Activated naive CD4-positive, alpha-beta T cell treated with anti-CD3 and anti-CD28 coated beads, Interleukin-2, amount 50 U/mL, for 16 hours (primary cell): ENCODE results near the gene FAM78B.

ENCODE experiments used
- DNase-seq: peaks from one replicate; pipeline ENCODE4 v3.0.0-alpha.2; 2020

The FAM78B gene, protein sequence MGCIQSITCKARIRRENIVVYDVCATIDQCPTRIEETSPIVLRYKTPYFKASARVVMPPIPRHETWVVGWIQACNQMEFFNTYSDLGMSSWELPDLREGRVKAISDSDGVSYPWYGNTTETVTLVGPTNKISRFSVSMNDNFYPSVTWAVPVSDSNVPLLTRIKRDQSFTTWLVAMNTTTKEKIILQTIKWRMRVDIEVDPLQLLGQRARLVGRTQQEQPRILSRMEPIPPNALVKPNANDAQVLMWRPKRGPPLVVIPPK

DNA sequence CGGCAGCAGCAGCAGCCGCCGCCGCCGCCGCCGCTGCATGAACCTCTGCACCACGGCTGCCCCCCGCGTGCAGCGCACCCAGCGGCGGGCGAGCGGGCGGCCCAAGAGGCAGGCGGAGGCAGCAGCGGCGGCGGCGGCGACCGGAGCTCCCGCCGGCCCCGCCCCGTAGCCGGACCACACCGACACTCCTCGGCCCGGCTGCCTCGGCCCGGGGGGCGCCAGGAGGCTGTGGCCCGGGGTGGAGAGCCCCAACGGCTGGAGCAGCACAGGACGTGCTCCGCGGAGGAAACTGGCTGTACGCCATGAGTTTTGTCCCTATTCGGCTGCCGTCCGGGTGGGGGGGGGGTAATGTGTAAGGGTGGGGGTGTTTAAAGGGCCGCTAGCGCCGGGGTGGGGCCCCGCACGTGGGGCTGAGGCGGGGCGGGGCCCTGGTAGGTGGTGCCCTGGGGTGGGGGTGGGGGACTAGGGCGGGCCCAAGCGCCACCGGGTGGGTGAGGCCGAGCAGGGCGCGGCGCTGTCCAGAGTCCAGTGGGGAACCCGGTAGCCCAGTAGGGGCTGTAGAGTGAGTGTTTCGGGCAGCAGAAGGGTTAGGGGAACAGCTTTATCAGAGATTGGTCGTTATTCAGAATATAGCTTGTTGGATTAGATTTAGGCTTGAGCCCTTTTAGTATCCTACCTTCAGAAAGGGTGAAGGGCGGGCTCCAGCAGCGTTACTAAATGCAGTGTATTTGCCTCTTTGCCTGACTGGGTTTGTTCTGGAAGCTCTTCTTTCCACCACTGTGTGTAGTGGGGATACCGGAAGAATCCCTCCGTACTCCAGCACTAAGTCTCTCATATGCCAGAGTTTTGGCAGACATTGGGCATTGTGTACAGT, at the start of gene FAM78B:
TSS of gene FAM78B (minus strand) at position 304 of the 874 bp plus-strand sequence. CDS start 753 bp downstream, outside the sequence.
- peak; percentile 49 for DNase-seq

DNA sequence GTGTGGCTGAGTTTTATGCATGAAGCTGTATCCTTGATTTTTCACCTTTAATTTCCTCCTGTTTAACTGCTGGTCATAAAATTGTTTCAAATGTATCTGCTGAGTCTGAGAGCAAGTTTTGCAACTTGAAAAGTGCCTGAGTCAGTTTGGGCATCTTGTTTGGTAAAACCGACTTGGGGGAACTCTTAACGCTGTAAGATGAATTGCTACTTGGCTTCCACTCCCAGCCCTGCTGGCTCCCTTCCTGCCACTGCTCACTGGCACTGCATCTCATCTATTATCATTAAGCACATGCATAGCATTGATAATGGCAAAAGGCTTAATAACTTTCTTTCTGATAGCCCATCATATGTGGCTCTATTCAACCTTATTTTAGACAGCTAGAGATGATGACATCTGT, 35.7 kb upstream of the FAM78B start:
- no peak for DNase-seq

DNA sequence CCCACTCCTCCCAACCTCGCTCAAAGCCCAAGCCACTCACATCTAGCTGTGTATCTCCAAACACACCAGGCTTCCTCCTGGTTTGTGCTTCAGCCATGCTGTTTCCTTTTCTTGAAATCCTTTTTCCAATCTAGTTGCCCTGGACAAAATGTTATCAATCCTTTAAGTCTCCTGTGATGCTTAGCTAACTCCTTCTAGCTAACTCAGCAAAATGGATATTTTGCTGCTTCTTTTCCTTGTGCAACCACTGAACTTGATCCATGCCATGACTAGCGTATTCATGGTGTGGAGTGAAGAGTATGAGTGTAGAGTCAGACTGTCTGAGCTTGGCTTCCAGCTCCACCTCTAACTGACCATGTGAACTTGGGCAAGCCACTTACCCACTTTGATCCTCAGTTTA, 33.9 kb upstream of the FAM78B start:
- no peak for DNase-seq

DNA sequence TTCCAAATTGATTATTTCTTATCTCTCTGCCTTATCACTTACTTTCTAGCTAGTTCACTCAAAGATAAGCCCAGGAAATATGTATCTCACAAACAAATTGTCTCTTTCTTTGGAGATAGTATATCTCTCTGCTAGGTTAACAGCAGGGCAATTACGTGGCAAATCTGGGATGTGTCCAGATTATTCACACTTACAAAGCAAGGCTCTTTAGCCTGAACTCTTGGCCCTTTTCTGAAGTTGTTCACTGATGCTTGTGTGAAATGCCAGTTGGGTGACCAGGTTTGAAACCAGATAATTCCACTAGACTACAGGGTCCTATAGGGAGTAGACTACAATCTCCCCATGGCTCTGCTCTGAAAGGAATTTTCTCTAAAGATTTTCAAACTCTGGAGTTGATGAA, 30.8 kb upstream of the FAM78B start:
- no peak for DNase-seq

DNA sequence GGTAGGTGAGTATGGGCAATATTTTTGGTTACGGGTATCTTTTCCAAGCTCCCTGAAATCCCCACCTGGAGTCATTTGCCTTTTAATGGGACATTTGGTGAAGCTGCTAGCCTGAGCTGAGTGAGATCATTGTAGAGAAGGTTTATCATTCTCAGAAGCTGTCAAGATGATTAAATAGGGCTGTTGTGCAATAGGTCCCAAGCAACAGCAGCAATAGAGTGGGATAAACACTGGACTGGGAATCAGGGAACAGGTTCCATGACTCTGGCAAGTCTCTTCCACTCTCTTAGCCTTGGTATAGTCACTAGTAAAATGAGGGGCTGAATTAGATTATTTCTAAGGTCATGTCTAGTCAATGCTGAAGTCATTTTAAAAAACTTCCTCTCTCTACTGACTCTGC, 30.3 kb upstream of the FAM78B start:
- no peak for DNase-seq

DNA sequence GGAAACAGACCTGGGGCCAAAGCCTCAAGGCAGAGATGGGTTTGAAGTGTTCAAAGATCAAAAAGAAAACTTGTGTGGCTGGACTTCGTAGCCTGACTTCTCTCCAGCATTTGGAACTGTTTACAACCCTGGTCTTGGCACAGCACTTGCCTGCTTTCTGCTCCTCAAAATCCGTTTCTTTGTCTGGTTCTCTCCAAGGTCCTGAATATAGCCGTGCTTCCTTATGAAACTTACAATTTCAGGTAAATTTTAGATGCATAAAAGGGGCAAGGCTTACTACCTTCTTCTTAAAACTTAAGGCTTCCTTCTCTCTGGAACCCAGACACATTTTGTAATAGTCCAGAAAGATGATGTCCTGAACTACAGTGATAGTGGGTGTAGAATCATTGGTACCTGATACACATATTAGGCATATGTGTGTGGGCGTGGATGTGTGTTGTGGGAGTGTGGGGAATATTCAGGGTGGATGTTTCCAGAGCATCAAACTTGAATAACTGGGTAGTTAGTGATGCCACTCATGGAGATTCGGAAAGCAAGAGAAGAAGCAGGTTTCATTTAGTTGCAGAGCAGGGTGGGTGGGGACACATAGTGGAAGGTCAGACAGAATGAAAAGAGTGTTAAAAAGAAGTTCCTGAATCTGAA, 26.4 kb upstream of the FAM78B start:
- no peak for DNase-seq

DNA sequence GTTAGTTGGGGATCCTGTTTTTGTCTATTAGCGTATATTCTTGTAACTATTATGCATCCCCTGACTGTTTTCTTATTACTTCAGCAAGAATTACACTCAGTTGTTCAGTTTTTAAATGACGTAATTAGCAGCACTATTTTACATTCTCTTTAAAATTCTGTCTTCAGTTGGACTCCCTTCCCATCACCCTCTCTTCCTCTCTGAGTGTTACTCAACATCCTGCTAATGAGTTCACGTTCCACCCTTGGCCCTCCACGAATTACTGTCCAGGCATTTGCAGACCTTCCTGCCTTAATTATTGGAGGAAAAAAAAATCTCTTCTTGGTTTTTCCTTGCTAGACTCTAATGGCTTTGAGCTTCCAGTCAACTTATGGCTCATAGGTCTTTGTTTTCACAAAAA, 23.6 kb upstream of the FAM78B start:
- DNase-seq = no peak

DNA sequence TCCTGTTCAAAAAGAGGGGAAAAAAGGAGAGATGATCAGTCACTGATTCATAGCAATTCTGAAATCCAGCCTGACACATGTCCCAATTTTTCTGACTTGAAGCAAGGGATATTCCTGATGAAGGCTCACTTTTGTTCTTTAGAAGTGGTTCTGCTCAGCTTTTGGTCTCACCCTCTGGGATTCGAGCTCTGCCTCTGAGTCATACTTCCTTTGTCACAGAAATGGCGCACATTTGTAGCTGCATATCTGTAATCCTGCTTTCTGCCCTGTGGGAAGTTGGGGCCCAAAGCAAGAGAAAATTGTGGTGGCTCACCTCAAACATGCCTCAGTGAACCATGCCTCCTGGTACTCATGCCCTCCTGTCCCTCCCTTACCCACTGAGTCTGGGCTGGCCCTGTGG, 22.3 kb upstream of the FAM78B start:
- no peak for DNase-seq

DNA sequence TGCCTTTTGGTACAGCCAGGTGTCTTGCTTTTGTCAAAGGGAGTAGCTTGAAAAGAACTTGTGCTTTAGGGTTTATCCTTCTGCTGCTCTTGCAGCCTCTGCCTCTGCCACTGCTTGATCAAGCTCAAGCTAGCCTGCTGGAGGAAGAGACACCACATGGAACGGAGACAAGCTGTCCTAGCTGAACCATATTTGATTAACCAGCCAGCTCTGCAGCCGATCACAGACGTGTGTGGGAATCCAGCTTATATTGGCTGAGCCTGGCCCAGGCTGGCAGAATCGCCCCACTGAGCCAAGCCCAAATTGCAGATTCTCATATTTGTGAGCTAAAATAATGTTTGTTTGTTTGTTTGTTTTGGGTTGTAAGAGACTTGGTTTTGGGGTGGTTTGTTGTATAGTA, 18.7 kb upstream of the FAM78B start:
- no peak for DNase-seq

DNA sequence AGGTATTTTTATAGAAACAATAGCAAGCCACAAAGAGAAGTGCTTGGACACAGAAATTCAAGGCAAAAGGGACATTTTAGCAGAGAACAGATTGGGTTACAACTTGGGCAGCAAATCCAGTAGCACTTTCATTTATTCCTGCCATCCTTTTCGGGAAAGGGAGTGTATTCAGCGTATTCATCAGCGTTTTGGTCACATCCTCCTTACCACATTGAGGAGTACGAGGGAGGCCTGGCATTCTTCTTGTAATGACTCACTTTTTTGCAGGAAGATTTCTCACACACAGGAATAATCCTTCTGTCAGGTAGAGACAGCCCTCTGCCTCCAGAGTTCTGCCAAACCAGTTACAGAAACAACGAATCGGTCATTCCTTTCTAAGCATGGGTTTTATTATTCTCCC, 18.1 kb upstream of the FAM78B start:
- no peak for DNase-seq

DNA sequence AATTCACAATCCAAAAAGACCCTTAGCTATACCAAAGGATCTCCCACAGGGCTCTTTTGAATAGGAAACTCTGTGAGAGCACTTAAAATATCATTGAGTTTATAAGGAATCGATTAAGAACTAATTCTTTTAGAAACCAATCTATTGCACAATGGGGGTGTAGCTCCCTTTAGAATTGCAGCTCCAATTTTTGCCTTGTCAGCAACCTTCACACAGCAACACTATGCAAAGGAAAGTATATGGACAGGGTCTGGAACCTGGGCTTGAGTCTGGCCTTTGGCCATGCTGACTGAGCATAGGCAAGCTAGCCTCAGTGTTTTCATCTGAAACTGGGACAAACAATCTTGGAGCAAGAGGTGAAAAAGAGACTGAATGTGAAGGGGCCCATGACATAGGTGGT, 17.2 kb upstream of the FAM78B start:
- DNase-seq = no peak

DNA sequence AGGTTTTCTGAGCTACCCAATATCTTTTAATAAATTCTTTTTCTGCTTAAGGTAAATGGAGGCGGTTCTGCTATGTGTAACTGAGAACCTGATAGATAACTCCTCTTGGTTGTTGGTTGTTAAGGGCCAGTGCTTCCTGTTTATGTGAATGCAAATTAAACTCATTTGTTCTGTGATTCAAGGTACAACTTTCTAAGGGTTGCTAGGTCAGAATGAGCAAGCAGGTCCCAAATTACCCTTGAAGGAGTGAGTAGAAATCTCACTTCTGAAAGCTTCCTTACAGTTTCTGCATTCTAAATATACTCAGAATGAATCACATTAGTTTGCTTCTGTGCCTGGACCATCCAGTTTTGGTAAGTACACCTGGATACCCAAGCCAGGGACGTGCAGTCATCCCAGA, 15.5 kb upstream of the FAM78B start:
- no peak for DNase-seq

DNA sequence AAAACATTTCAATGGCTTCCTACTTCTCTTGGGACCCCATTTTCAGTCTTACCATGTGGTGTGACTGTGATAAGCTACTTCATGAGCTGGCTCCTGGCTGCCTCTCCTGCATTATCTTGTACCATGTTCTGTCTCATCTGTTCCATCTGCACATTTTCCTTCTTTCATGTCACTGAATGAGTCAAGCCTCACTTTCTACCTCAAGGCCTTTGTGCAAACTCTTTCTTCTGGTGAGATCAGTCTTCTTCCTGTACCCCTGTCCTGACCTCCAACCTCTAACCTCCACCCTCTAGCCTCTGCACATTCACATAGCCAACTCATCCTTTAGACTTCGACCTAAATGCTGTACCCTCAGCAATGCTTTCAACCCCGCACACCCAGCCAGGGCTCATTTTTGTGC, 9.6 kb upstream of the FAM78B start:
- DNase-seq = no peak

DNA sequence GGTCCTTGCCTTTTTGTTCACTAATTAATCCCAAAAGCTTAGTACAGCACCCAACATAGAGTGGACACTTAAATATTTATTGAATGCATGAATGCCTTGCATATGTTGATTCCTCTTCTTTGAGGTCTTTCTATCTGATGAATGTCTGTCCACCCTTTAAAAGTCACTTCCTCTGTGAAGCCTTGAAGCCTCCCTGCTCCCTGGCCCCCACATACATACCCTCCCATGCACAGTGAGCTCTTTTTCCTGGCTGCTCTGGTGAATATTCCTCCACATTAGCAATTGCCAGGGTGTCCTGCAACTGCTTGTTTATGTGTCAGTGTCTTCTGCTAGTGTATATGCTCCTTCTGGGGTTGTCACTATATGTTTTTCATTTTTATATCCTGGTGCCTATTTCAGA, 8.2 kb upstream of the FAM78B start:
- DNase-seq = no peak

DNA sequence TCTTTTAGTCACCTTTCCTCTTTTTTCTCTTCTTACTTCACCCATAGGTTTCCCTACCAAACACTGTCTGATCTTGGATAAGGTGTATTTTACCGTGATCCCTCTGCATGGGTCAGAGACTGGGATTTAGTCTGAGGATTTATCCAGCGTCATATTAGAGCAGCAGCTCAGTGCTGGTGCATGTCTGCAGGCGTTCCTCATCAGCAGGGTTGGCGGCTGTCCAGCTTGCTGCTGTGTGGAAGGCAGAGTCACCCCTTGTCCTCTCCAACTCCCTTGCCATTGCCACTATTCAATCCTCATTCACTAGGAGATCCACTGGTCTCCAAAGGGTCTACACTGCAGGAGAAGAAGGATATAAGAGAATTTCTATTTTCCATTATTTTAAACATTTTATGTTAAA, 7.3 kb upstream of the FAM78B start:
- DNase-seq = no peak

DNA sequence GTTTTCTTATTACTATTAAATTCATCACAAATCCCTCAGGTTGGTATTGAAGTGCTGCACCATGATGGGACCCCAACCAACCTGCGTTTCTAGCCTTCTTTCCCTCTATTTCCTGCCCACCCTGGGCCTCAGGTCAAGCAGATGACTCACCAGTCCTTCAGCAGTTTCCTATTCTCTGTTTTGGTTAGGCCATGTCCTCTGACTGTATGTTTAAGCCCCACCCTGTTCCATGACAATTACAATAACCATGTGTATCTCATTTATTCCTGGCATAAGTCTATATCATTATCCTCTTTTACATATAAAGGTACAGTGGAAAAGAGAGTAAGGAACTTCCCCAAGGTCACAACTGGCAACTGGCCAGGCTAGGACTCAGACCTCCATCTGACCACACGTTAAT, 5.3 kb upstream of the FAM78B start:
- DNase-seq = no peak

DNA sequence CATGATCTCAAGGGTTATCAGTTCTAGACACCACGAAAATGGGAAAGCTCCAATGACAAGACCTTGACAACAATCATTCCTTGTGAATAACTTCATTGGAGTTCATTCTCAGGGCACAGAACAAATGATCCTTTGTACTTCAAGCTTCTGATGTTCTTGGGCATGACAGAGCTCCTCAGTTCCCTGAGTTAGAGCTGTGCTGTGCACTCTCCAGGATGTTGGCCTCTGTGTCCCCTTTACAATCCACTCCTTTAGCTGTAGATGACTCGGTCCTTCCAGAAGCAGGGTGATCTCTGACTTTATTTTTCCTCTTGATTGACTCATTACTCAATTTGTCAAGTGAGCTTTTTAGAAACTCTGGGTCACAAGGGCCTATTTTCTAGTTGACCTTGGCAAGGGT, 3.9 kb upstream of the FAM78B start:
- DNase-seq = no peak

DNA sequence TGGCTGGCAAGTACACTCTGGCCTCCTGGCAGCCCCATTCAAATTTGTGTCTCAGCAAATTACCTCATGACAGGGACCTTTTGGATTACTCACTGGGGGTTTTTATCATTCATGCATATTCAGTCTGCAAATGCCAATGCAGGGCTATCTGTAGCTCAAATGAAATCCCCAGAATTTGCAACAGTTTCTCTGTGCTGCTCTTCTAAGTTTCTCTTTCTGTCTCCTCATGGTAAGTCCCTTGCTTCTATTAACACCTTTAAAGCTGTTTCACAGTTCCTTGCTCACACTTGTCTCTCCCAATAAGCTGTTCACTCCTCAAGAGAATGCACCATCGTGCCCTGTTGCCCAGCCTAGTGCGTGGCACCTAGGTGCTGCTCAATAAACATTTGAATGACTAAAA, 3.3 kb upstream of the FAM78B start:
- DNase-seq = no peak

DNA sequence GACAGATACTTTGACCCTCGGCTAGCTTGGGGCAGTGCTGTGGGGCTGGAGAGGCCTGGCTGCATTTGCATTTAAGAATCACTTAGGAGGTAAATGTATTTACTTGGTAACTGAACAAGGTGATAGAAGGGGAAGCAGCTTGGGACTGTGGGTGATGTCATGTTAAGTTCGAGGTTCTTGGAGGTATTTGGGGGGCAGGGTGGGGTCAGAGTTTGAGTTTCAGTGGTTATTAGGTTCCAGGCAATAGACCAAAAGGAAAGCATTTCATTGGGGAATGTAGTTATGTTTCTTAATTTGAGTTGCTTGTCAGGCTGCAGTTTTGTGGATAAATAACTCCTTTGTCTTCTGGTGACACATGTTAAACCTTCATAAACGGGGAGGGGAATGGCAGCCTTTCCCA, 2.4 kb upstream of the FAM78B start:
- DNase-seq = no peak

DNA sequence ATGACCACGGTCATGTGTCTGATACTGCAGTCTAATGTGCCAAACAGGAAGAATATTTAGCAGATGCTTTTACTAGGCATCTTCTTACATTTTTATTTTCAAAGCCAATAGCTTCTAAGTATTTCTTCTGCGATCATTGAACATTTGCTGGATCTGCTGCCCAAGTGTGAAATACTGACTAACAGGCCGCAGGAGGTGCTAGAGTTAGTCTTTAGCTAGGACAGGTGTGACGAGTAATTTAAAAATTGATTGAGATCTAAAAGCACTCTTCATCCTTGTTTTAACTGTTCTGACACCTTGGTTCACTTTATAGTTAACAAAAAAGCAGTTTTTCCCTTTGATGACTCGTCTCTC, 748 bp upstream of the FAM78B start:
- no peak for DNase-seq

DNA sequence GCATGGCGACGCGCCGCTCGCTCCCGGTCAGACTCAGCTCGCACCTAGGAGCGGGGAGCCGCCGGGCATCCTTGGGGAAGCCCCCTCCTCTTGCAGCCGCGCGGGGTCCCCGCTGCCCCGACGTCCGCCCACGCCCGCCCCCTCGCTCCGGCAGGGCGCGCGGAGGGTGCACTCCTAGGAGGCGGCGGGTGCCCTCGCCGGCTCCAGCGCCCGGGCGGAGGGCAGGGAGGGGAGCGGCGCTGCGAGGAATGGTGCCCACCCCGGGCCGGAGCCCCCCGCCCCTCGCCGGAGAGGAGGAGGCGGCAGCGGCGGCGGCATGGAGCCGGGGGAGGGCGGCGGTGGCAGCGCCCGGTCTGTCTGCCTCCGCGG, 488 bp downstream of the FAM78B start:
- no peak for DNase-seq

DNA sequence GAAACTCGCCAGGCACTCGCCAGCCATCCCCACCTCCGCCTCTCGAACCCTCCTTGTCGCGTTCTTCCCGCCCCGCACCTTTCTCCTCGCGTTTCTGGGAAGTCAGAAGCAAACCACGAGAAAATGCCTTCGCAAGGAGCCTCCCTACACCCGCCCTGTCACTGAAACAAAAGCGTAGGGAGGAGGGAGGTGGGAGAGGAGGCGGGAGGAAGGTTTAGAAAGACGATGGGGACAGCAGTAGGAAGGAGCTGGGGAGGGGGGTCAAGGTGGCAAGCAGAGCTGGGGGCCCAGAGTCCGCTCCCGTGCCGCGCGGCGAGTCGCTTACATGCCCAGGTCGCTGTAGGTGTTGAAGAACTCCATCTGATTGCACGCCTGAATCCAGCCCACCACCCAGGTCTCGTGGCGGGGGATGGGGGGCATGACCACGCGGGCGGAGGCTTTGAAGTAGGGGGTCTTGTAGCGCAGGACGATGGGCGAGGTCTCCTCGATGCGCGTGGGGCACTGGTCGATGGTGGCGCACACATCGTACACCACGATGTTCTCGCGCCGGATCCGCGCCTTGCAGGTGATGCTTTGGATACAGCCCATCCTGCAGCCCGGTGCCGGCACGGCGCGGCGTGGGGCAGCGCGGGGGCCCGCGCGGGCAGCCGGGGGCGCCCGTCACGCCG, 1.0 kb downstream of the FAM78B start:
- DNase-seq = no peak

DNA sequence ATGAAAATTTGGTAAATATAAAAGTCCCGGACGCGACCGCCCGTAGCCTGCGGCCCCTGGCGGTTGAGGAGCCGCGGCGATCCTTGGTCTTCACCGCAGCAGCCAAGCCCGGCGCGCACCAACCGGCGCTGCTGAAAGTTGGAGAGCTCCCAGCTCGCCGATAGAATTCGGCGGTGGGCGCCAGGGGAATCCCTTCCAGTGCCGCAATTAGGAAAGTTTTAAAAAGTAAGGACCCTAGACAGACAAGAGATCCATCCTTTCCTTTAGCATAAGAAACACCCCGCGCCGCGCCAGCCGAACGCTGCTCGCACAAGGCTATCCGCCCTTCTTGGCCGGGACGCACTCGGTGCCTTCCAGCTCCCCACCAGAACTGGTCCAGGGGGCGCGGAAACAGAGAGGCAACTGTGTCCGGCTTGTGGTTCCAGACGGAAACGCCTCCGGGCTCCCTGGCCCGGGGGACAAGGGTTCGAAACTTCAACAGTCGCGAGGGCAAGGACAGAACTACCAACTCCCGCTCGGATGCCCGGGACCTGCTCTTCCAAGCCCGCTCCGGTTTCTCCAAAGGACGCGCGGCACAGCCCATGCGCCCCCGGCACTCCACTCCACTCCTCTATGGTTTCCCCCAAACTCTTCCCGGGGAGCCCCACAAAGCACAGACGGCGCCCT, 1.7 kb downstream of the FAM78B start:
- no peak for DNase-seq
